ELR (cell line): Measurements from ENCODE around the gene FRMD4A.
A peak's percentile ranks its signal among the peaks of the same experiment; 100 is the strongest.

Experiments used
- DNase-seq: peaks from one replicate; pipeline ENCODE4 v3.0.0-alpha.2; 2015; ENCODE audit warnings: low read depth

Gene FRMD4A

GRCh38 chr10:14293526-14293925, 37.2 kb downstream of the FRMD4A start:
- no peak for DNase-seq

GRCh38 chr10:14291296-14291695, 39.4 kb downstream of the FRMD4A start:
- no peak for DNase-seq

- DNase-seq, result no peak
Observed at GRCh38 chr10:14285941-14286560, 44.7 kb downstream of the FRMD4A start.

GRCh38 chr10:14282276-14282675, 48.4 kb downstream of the FRMD4A start:
- peak; percentile 65 for DNase-seq

GRCh38 chr10:14278533-14278932, 52.2 kb downstream of the FRMD4A start:
- DNase-seq, result no peak

GRCh38 chr10:14276210-14276609, 54.5 kb downstream of the FRMD4A start:
- no peak for DNase-seq

- DNase-seq, result no peak
Observed at GRCh38 chr10:14271621-14272020, 59.1 kb downstream of the FRMD4A start.

GRCh38 chr10:14270370-14270769, 60.4 kb downstream of the FRMD4A start:
- DNase-seq, result no peak

- DNase-seq, result no peak
Observed at GRCh38 chr10:14265709-14266108, 65.0 kb downstream of the FRMD4A start.

- no peak for DNase-seq
Observed at GRCh38 chr10:14262836-14263425, 67.8 kb downstream of the FRMD4A start.

- no peak for DNase-seq
Observed at GRCh38 chr10:14261336-14261735, 69.4 kb downstream of the FRMD4A start.

GRCh38 chr10:14259696-14260566, 70.8 kb downstream of the FRMD4A start:
- peak; percentile 4 for DNase-seq

GRCh38 chr10:14254368-14254767, 76.4 kb downstream of the FRMD4A start:
- DNase-seq, result peak; percentile 10

GRCh38 chr10:14253711-14254110, 77.0 kb downstream of the FRMD4A start:
- no peak for DNase-seq

GRCh38 chr10:14253079-14253478, 77.6 kb downstream of the FRMD4A start:
- DNase-seq, result peak; percentile 14

- DNase-seq, result no peak
Observed at GRCh38 chr10:14250496-14251076, 80.1 kb downstream of the FRMD4A start.

- DNase-seq, result no peak
Observed at GRCh38 chr10:14247377-14248116, 83.2 kb downstream of the FRMD4A start.

GRCh38 chr10:14244801-14245211, 85.9 kb downstream of the FRMD4A start:
- peak; percentile 72 for DNase-seq

- peak; percentile 53 for DNase-seq
Observed at GRCh38 chr10:14244147-14244546, 86.6 kb downstream of the FRMD4A start.

GRCh38 chr10:14243221-14243620, 87.5 kb downstream of the FRMD4A start:
- no peak for DNase-seq

- DNase-seq, result no peak
Observed at GRCh38 chr10:14241196-14241595, 89.5 kb downstream of the FRMD4A start.
